CD14-positive monocyte (primary cell): Measurements from ENCODE around the gene FOXD4L1. TPM values are rescaled to one million over a fixed set of nuclear protein-coding genes. Genes with fewer than 3 reads are reported as not detected.
"Not testable (repeated sequence)": the region's sequence is repeated elsewhere in the genome, so short reads cannot be mapped to it uniquely, and the experiment has no call there.

ENCODE experiments used
- DNase-seq, 3 donors: peaks; one replicate each; pipeline ENCODE4 v3.0.0-alpha.2; 2011 to 2022
- H2AFZ ChIP-seq: 2 replicates; pipeline ENCODE4 v1.6.0; 2012; ENCODE audit warnings: mild to moderate bottlenecking, low read depth, low read length, inconsistent platforms; ENCODE audit not compliant: insufficient read depth, poor library complexity, severe bottlenecking
- H3K27ac ChIP-seq, 2 donors: 1 replicate in 1 of 2; 2 replicates in 1 of 2; pipeline ENCODE4 v1.5.1; 2012 to 2013; ENCODE audit warnings: low read length in 2 of 2, control low read depth in 1 of 2, inconsistent platforms in 1 of 2, low read depth in 1 of 2, mild to moderate bottlenecking in 1 of 2
- H3K27me3 ChIP-seq, 2 donors: one replicate each; pipeline versions ENCODE4 v1.6.0 to v1.6.1; 2011 to 2013; ENCODE audit warnings: low read length in 2 of 2; ENCODE audit not compliant: control insufficient read depth in 2 of 2, insufficient read depth in 2 of 2
- H3K36me3 ChIP-seq, 2 donors: replicated peaks in 1 of 2; 1 replicate in 1 of 2; 2 replicates in 1 of 2; pipeline versions ENCODE4 v1.5.1 to v1.6.1; 2012 to 2013; ENCODE audit warnings: low read length in 2 of 2, control low read depth in 1 of 2, inconsistent platforms in 1 of 2, mild to moderate bottlenecking in 1 of 2; ENCODE audit not compliant: insufficient read depth in 2 of 2, control insufficient read depth in 1 of 2
- H3K4me1 ChIP-seq, 2 donors: 1 replicate in 1 of 2; 2 replicates in 1 of 2; pipeline versions ENCODE4 v1.5.1 to v1.6.1; 2012 to 2013; ENCODE audit warnings: low read length in 2 of 2, control low read depth in 1 of 2, inconsistent platforms in 1 of 2, mild to moderate bottlenecking in 1 of 2, moderate library complexity in 1 of 2; ENCODE audit not compliant: insufficient read depth in 2 of 2, control insufficient read depth in 1 of 2
- H3K4me2 ChIP-seq: replicated peaks from 2 replicates; pipeline ENCODE3; 2012; ENCODE audit warnings: low read length, moderate library complexity, mild to moderate bottlenecking; ENCODE audit not compliant: poor library complexity, severe bottlenecking; ENCODE audit errors: extremely low read depth
- H3K4me3 ChIP-seq, 3 experiments: fragments of 200-600 bp in 1 of 3; sonication (generic) in 1 of 3; replicated peaks in 1 of 3; 1 replicate in 2 of 3; 2 replicates in 1 of 3; pipeline ENCODE4 v1.5.1; 2011 to 2013; ENCODE audit warnings: low read length in 3 of 3, mild to moderate bottlenecking in 3 of 3, control low read depth in 2 of 3, low read depth in 2 of 3, inconsistent platforms in 1 of 3, moderate library complexity in 1 of 3
- H3K79me2 ChIP-seq: 2 replicates; pipeline ENCODE4 v1.6.0; 2012; ENCODE audit warnings: mild to moderate bottlenecking, control low read depth, inconsistent platforms, low read length, moderate library complexity; ENCODE audit not compliant: insufficient read depth
- H3K9ac ChIP-seq: 2 replicates; pipeline ENCODE4 v1.6.0; 2017; ENCODE audit warnings: low read length, mild to moderate bottlenecking; ENCODE audit not compliant: insufficient read depth, poor library complexity, severe bottlenecking
- H3K9me3 ChIP-seq, 2 donors: replicated peaks in 1 of 2; 1 replicate in 1 of 2; 2 replicates in 1 of 2; pipeline versions ENCODE4 v1.5.1 to v1.6.1; 2012 to 2013; ENCODE audit warnings: low read length in 2 of 2, control low read depth in 1 of 2; ENCODE audit not compliant: control insufficient read depth in 1 of 2, insufficient read depth in 1 of 2
- H4K20me1 ChIP-seq: 2 replicates; pipeline ENCODE4 v1.6.0; 2012; ENCODE audit warnings: mild to moderate bottlenecking, low read length, control low read depth, moderate library complexity; ENCODE audit not compliant: insufficient read depth
- H3K27ac Mint-ChIP-seq, 7 donors: one replicate each; pipeline ENCODE4 v1.8.0; 2020; ENCODE audit warnings: mild to moderate bottlenecking in 7 of 7, mixed read lengths in 7 of 7, moderate library complexity in 6 of 7, inconsistent platforms in 2 of 7
- H3K27me3 Mint-ChIP-seq, 3 donors: one replicate each; pipeline ENCODE4 v1.8.0; 2021 to 2022; ENCODE audit warnings: low read depth in 3 of 3, mild to moderate bottlenecking in 3 of 3, mixed read lengths in 3 of 3, moderate library complexity in 3 of 3, inconsistent platforms in 1 of 3
- H3K36me3 Mint-ChIP-seq, 2 donors: one replicate each; pipeline ENCODE4 v1.8.0; 2020; ENCODE audit warnings: mixed read lengths in 2 of 2, inconsistent platforms in 1 of 2, mild to moderate bottlenecking in 1 of 2
- H3K4me1 Mint-ChIP-seq: one replicate; pipeline ENCODE4 v1.8.0; 2020; ENCODE audit warnings: mild to moderate bottlenecking, mixed read lengths
- H3K4me3 Mint-ChIP-seq, 2 donors: one replicate each; pipeline ENCODE4 v1.8.0; 2020; ENCODE audit warnings: mild to moderate bottlenecking in 2 of 2, mixed read lengths in 2 of 2, moderate library complexity in 1 of 2
- H3K9me3 Mint-ChIP-seq, 7 donors: one replicate each; pipeline ENCODE4 v1.8.0; 2020 to 2022; ENCODE audit warnings: mixed read lengths in 7 of 7, mild to moderate bottlenecking in 6 of 7, moderate library complexity in 6 of 7, inconsistent platforms in 2 of 7
- WGBS: methylation state at CpG from one replicate; pipeline ENCODE4 v1.1.5; 2013; ENCODE audit warnings: missing lambda C conversion rate; ENCODE audit not compliant: insufficient coverage; 5-methylcytosine and 5-hydroxymethylcytosine counted together
- intact Hi-C, 2 donors: fragments of 100-400 bp; cut with micrococcal nuclease; formaldehyde crosslinking; loops; one replicate each; pipeline versions ENCODE4 v1.15.0 to v1.15.1; 2023
- polyA plus RNA-seq, 3 donors: library from polyadenylated mRNA; depleted of rRNA in 1 of 3; unstranded in 2 of 3; stranded (reverse) in 1 of 3; fragments of 300-500 nt in 2 of 3; fragments of >200 nt in 1 of 3; fragmentation: Illumina TruSeq in 2 of 3; gene quantifications; 1 replicate in 2 of 3; 2 replicates in 1 of 3; pipeline ENCODE4 v1.2.3, GENCODE V29; 2012 to 2021

FOXD4L1 gene
- polyA plus RNA-seq, 3 donors = 0.04 TPM; not detected in 2

DNA sequence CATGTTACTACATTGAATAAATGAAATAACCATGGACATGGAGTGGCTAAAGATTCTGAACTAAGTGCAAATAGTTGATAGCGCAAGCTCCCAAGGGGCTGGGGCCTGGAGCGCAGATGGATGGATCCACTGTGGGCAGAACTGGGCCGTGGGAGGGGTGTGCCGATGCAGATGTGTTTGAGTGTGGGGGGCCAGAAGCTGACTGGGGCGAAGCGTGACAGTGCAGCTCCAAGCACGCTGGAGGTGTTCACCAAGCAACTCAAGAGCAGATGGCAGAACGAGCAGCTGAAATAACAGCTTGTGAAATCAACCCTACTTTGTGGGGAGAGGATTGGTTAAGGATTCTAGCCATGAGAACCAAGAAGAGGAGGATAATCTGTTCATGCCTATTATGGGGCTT, 17.0 kb downstream of the FOXD4L1 start:
- H3K9ac ChIP-seq, H3K36me3 ChIP-seq, H3K4me3 ChIP-seq, H3K27ac Mint-ChIP-seq, H3K27ac ChIP-seq, H4K20me1 ChIP-seq, H3K36me3 Mint-ChIP-seq, intact Hi-C loops, H3K9me3 ChIP-seq, H3K4me2 ChIP-seq, H3K4me3 Mint-ChIP-seq, H3K9me3 Mint-ChIP-seq, H3K4me1 ChIP-seq, H3K27me3 Mint-ChIP-seq, H3K27me3 ChIP-seq, H3K79me2 ChIP-seq, DNase-seq, H2AFZ ChIP-seq, H3K4me1 Mint-ChIP-seq: not testable (repeated sequence)
- 100% methylated on average over 1 of the region's 8 CpGs for WGBS

DNA sequence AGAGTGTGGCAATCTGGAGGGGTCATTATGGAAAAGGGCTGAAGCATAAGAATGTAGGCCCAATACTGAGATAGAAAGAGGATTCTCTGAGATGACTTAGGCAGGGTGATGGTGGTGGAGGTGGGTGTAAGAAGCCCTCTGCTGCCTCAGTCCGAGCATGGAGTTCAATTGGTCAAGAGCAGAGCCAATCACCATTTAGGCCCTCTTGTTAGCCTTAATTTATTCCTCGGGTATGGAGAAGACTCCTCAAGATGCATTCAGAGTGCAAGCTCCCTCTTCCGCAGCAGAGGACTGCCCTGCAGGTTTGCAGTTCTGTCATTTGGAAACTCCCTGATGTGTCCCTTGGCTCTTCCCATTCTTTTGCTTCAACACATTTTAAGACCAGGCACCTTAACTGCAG, 17.5 kb downstream of the FOXD4L1 start:
- H4K20me1 ChIP-seq, H3K4me3 Mint-ChIP-seq, H3K36me3 ChIP-seq, H3K27me3 Mint-ChIP-seq, H3K27ac Mint-ChIP-seq, H3K4me2 ChIP-seq, H3K9me3 ChIP-seq, H3K4me1 Mint-ChIP-seq, H3K4me1 ChIP-seq, DNase-seq, H2AFZ ChIP-seq, H3K27ac ChIP-seq, intact Hi-C loops, H3K4me3 ChIP-seq, H3K36me3 Mint-ChIP-seq, H3K79me2 ChIP-seq, H3K27me3 ChIP-seq, H3K9ac ChIP-seq, H3K9me3 Mint-ChIP-seq: not testable (repeated sequence)
- WGBS = 100% methylated on average over 1 of the region's 3 CpGs

DNA sequence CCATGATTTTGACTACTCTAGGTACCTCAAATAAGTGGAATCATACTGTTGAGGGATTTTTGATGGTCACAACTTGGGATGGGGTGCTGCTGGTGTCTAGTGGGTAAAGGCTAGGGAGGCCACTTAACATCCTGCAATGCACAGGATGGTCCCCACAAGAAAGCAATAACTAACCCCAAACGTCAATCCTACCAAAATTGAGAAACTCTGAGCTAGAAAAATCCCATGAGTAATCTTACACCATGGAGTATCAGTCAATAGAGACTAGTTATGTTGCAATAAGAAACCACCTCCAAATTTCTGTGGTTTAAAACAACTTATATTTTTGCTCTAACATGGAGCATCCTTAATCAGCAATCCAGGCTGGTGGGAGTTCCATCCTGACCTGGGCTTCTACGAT, 18.6 kb downstream of the FOXD4L1 start:
- H2AFZ ChIP-seq, H3K36me3 Mint-ChIP-seq: not testable (repeated sequence)
- no CpG with 5 or more reads among the region's 2 CpGs for WGBS

DNA sequence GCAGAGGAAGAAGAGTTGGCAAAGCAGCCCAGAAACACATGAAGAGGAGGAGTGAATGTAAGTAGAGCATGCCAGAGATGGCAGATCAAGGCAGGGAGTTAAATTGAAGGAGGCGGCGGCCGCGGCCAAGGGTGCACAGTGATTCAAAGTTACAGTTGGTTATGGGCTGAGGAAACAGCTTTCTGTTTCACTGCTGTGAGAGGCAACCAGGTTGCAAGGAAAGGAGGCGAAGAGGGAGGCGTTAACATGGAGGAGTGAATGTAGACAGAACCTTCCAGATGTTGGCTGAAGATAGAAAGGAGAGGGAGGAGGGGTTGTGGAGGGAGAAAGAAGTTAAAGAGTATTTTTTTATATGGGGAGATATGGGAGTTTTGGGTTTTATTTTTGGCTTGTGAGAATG, 22.4 kb downstream of the FOXD4L1 start:
- not testable (repeated sequence) for H3K9me3 ChIP-seq, H3K4me1 Mint-ChIP-seq, H2AFZ ChIP-seq

More for the DNA sequence above, 18.6 kb downstream of the FOXD4L1 start:
- H3K27ac ChIP-seq, H3K9ac ChIP-seq, DNase-seq, H3K4me1 Mint-ChIP-seq, H3K9me3 ChIP-seq, intact Hi-C loops, H3K4me3 ChIP-seq, H3K4me1 ChIP-seq, H3K9me3 Mint-ChIP-seq, H3K36me3 ChIP-seq, H3K27me3 Mint-ChIP-seq, H3K27me3 ChIP-seq, H3K79me2 ChIP-seq, H3K27ac Mint-ChIP-seq, H4K20me1 ChIP-seq, H3K4me3 Mint-ChIP-seq, H3K4me2 ChIP-seq: not testable (repeated sequence)

More for the DNA sequence above, 22.4 kb downstream of the FOXD4L1 start:
- H3K9me3 Mint-ChIP-seq, DNase-seq, H3K36me3 ChIP-seq, H3K4me3 Mint-ChIP-seq, H3K79me2 ChIP-seq, H3K27me3 ChIP-seq, H3K4me2 ChIP-seq, H3K27ac ChIP-seq, intact Hi-C loops, H3K9ac ChIP-seq, H3K36me3 Mint-ChIP-seq, H3K4me3 ChIP-seq, H4K20me1 ChIP-seq, H3K4me1 ChIP-seq, H3K27me3 Mint-ChIP-seq, H3K27ac Mint-ChIP-seq: not testable (repeated sequence)
- 85% methylated on average over 5 of the region's 6 CpGs for WGBS
